Natural killer cell (primary cell): ENCODE measurements around the gene ATP5MG. TPM values are rescaled to one million over a fixed set of nuclear protein-coding genes. Genes with fewer than 3 reads are reported as not detected.

ENCODE experiments used
- ATAC-seq, 3 donors: fragments of 150-1000 bp in 2 of 3; fragments of 200-7000 bp in 1 of 3; cut with Tn5 transposase; 1 replicate in 1 of 3; 2 replicates in 2 of 3; pipeline ENCODE4 v1.10.0; 2021; ENCODE audit warnings: mild to moderate bottlenecking in 2 of 3, moderate library complexity in 2 of 3
- DNase-seq, 2 donors: peaks; one replicate each; pipeline versions ENCODE4 v3.0.0 to v3.0.0-alpha.2; 2013 to 2021; ENCODE audit warnings: mixed read lengths in 1 of 2
- H3K27ac ChIP-seq: one replicate; pipeline ENCODE4 v1.5.1; 2013; ENCODE audit warnings: mild to moderate bottlenecking, low read length
- H3K27me3 ChIP-seq: one replicate; pipeline ENCODE4 v1.6.1; 2013; ENCODE audit warnings: low read length; ENCODE audit not compliant: control insufficient read depth, insufficient read depth
- H3K36me3 ChIP-seq: one replicate; pipeline ENCODE4 v1.6.1; 2013; ENCODE audit warnings: low read length; ENCODE audit not compliant: control insufficient read depth, insufficient read depth
- H3K4me1 ChIP-seq: one replicate; pipeline ENCODE4 v1.6.1; 2013; ENCODE audit warnings: low read length; ENCODE audit not compliant: control insufficient read depth, insufficient read depth
- H3K4me3 ChIP-seq: one replicate; pipeline ENCODE4 v1.5.1; 2013; ENCODE audit warnings: low read length
- H3K9me3 ChIP-seq: one replicate; pipeline ENCODE4 v1.6.1; 2013; ENCODE audit warnings: low read length; ENCODE audit not compliant: control insufficient read depth, insufficient read depth
- H3K27ac Mint-ChIP-seq, 2 donors: one replicate each; pipeline ENCODE4 v1.8.0; 2022; ENCODE audit warnings: mild to moderate bottlenecking in 2 of 2, mixed read lengths in 2 of 2, moderate library complexity in 1 of 2
- H3K27me3 Mint-ChIP-seq, 2 donors: one replicate each; pipeline ENCODE4 v1.8.0; 2022; ENCODE audit warnings: low read depth in 2 of 2, mixed read lengths in 2 of 2
- H3K36me3 Mint-ChIP-seq: one replicate; pipeline ENCODE4 v1.8.0; 2022; ENCODE audit warnings: mixed read lengths
- H3K4me1 Mint-ChIP-seq, 2 donors: one replicate each; pipeline ENCODE4 v1.8.0; 2022; ENCODE audit warnings: mixed read lengths in 2 of 2
- H3K4me3 Mint-ChIP-seq: one replicate; pipeline ENCODE4 v1.8.0; 2022; ENCODE audit warnings: mild to moderate bottlenecking, moderate library complexity, mixed read lengths
- H3K9me3 Mint-ChIP-seq, 2 donors: one replicate each; pipeline ENCODE4 v1.8.0; 2022; ENCODE audit warnings: mixed read lengths in 2 of 2
- CTCF ChIP-seq: fragments of 200-600 bp; IDR thresholded peaks from one replicate; pipeline ENCODE4 v1.8.0; 2022; ENCODE audit warnings: antibody characterized with exemption
- WGBS: methylation state at CpG from one replicate; pipeline ENCODE4 v1.1.7; 2013; ENCODE audit warnings: missing lambda C conversion rate; ENCODE audit not compliant: insufficient coverage; 5-methylcytosine and 5-hydroxymethylcytosine counted together
- intact Hi-C: fragments of 100-400 bp; cut with micrococcal nuclease; formaldehyde crosslinking; loops from one replicate; pipeline ENCODE4 v1.14.2; 2022
- total RNA-seq, 4 donors: library from RNA; stranded (reverse); fragments of 120-200 nt in 1 of 4; gene quantifications; one replicate each; pipeline versions ENCODE4 v1.2.3 to v1.2.4, GENCODE V29; 2013 to 2022

The ATP5MG gene
- total RNA-seq, 3 donors from 2014 or later (not counting 1 experiment from before 2014, with no cell fraction given): 90.3 to 135 (median 107) TPM

GRCh38 chr11:118436639-118437207 is 35.3 kb downstream of the ATP5MG start:
- no peaks in the 10 kb centered on the region for H3K36me3 Mint-ChIP-seq
- H3K4me1 Mint-ChIP-seq: peaks cover 63 to 68% of the 10 kb centered on the region in 2 donors
- DNase-seq (peak in 1 of 2 donors; percentile 79), ATAC-seq (peak; percentile 19 to 32 (median 28))
- H3K9me3 Mint-ChIP-seq: no peaks in the 10 kb centered on the region
- Histone ChIP-seq H3K9me3 (no peaks in the 10 kb centered on the region), H3K4me3 (peak overlapping the region; percentile 69), H3K4me1 (peaks cover 30% of the 10 kb centered on the region), H3K27me3 (no peaks in the 10 kb centered on the region), H3K36me3 (peaks cover 4% of the 10 kb centered on the region), H3K27ac (peak overlapping the region; percentile 78)
- H3K4me3 Mint-ChIP-seq: peak overlapping the region; percentile 94
- TF ChIP-seq CTCF: no peak
- H3K27me3 Mint-ChIP-seq: no peaks in the 10 kb centered on the region
- H3K27ac Mint-ChIP-seq: peak overlapping the region; percentile 94 to 98
- WGBS: under 1% methylated on average over 50 of the region's 55 CpGs
- intact Hi-C loops: no loop called here

GRCh38 chr11:118437208-118438125 is 36.1 kb downstream of the ATP5MG start:
- ATAC-seq (no peak), DNase-seq (peak; percentile 32 to 74)
- H3K27ac ChIP-seq: peak overlapping the region; percentile 78
- under 1% methylated on average over 20 of the region's 28 CpGs for WGBS
- Mint-ChIP-seq H3K4me1 (peaks cover 70 to 76% of the 10 kb centered on the region in 2 donors), H3K27ac (peak overlapping the region; percentile 94 to 98), H3K9me3 (no peaks in the 10 kb centered on the region), H3K4me3 (peak overlapping the region; percentile 94), H3K36me3 (no peaks in the 10 kb centered on the region), H3K27me3 (no peaks in the 10 kb centered on the region)
- H3K4me3 ChIP-seq: peak overlapping the region; percentile 69
- no peak for TF ChIP-seq CTCF
- H3K36me3 ChIP-seq: peaks cover 4% of the 10 kb centered on the region
- no peaks in the 10 kb centered on the region for H3K27me3 ChIP-seq
- H3K9me3 ChIP-seq: no peaks in the 10 kb centered on the region
- intact Hi-C loops: loop anchor here (1.0 to 2.0 kb wide), 3 partner anchors 36 to 131 kb away; partner anchors contain the start of gene ATP5MG
- H3K4me1 ChIP-seq: peaks cover 30% of the 10 kb centered on the region

GRCh38 chr11:118438314-118438931 is 37.0 kb downstream of the ATP5MG start:
- peak; percentile 45 to 52 (median 46) for ATAC-seq
- Histone ChIP-seq H3K9me3 (no peaks in the 10 kb centered on the region), H3K4me3 (peak overlapping the region; percentile 69), H3K27me3 (no peaks in the 10 kb centered on the region), H3K27ac (peak overlapping the region; percentile 78), H3K36me3 (peaks cover 4% of the 10 kb centered on the region), H3K4me1 (peaks cover 30% of the 10 kb centered on the region)
- no peak for TF ChIP-seq CTCF
- H3K4me3 Mint-ChIP-seq: peak overlapping the region; percentile 94
- peak; percentile 49 to 85 for DNase-seq
- intact Hi-C loops: loop anchor here (1.0 to 2.0 kb wide), 3 partner anchors 37 to 132 kb away; partner anchors contain the start of gene ATP5MG
- H3K4me1 Mint-ChIP-seq: peaks cover 80 to 85% of the 10 kb centered on the region in 2 donors
- no peaks in the 10 kb centered on the region for H3K36me3 Mint-ChIP-seq
- no peaks in the 10 kb centered on the region for H3K9me3 Mint-ChIP-seq
- H3K27ac Mint-ChIP-seq: peak overlapping the region; percentile 94 to 98
- no peaks in the 10 kb centered on the region for H3K27me3 Mint-ChIP-seq
- 0% methylated on average over 13 of the region's 14 CpGs for WGBS
